HG03442 (cell line): ENCODE results near the gene BEND7.

ENCODE experiments used
- ATAC-seq: cut with Tn5 transposase; IDR thresholded peaks from one replicate; pipeline ENCODE4 v1.9.1; 2021; ENCODE audit warnings: mild to moderate bottlenecking, moderate library complexity; ENCODE audit not compliant: unreplicated experiment

BEND7 gene

GRCh38 chr10:13485623-13486022, 43.2 kb downstream of the BEND7 start:
- ATAC-seq: no peak

- ATAC-seq: no peak
Observed at GRCh38 chr10:13483951-13484350, 44.9 kb downstream of the BEND7 start.

GRCh38 chr10:13483073-13483472, 45.7 kb downstream of the BEND7 start:
- peak; percentile 47 for ATAC-seq

GRCh38 chr10:13481690-13482089, 47.1 kb downstream of the BEND7 start:
- ATAC-seq: no peak

- no peak for ATAC-seq
Observed at GRCh38 chr10:13475124-13475523, 53.7 kb downstream of the BEND7 start.

GRCh38 chr10:13473986-13474385, 54.8 kb downstream of the BEND7 start:
- ATAC-seq: no peak

GRCh38 chr10:13472359-13472758, 56.5 kb downstream of the BEND7 start:
- ATAC-seq: no peak

GRCh38 chr10:13470270-13470669, 58.5 kb downstream of the BEND7 start:
- ATAC-seq: no peak

- ATAC-seq: no peak
Observed at GRCh38 chr10:13462551-13462950, 66.3 kb downstream of the BEND7 start.

- no peak for ATAC-seq
Observed at GRCh38 chr10:13458687-13459012, 70.2 kb downstream of the BEND7 start.

GRCh38 chr10:13457958-13458686, 70.7 kb downstream of the BEND7 start:
- ATAC-seq: no peak

GRCh38 chr10:13453896-13454295, 74.9 kb downstream of the BEND7 start:
- peak; percentile 58 for ATAC-seq

- no peak for ATAC-seq
Observed at GRCh38 chr10:13450069-13450468, 78.7 kb downstream of the BEND7 start.

GRCh38 chr10:13449296-13449695, 79.5 kb downstream of the BEND7 start:
- no peak for ATAC-seq

GRCh38 chr10:13448216-13448615, 80.6 kb downstream of the BEND7 start:
- ATAC-seq: no peak

GRCh38 chr10:13445656-13446400, 83.0 kb downstream of the BEND7 start:
- ATAC-seq: no peak

GRCh38 chr10:13441476-13441875, 87.3 kb downstream of the BEND7 start:
- ATAC-seq: no peak

- ATAC-seq: peak; percentile 71
Observed at GRCh38 chr10:13440185-13441061, 88.4 kb downstream of the BEND7 start.

- no peak for ATAC-seq
Observed at GRCh38 chr10:13439313-13440184, 89.3 kb downstream of the BEND7 start.

- ATAC-seq: no peak
Observed at GRCh38 chr10:13437026-13437555, 91.7 kb downstream of the BEND7 start.
